GM12878 (cell line): ENCODE data around the gene XNDC1N. TPM values are rescaled to one million over a fixed set of nuclear protein-coding genes. Genes with fewer than 3 reads are reported as not detected.

ENCODE experiments used
- ATF7 ChIP-seq: fragments of 450-650 bp; IDR thresholded peaks from 2 replicates; pipeline ENCODE4 v1.6.1; 2016; ENCODE audit warnings: low read depth, mild to moderate bottlenecking
- BACH1 ChIP-seq: fragments of 450-650 bp; IDR thresholded peaks from 2 replicates; pipeline ENCODE4 v1.6.1; 2017; ENCODE audit warnings: mild to moderate bottlenecking, borderline replicate concordance
- BCLAF1 ChIP-seq: fragments of 450-650 bp; IDR thresholded peaks from 2 replicates; pipeline ENCODE4 v1.6.1; 2017; ENCODE audit warnings: antibody characterized with exemption, mild to moderate bottlenecking, moderate library complexity
- CBX5 ChIP-seq: sonication (generic); IDR thresholded peaks from 2 replicates; pipeline ENCODE4 v1.6.1; 2016; ENCODE audit warnings: low read depth, moderate library complexity, mild to moderate bottlenecking, inconsistent platforms
- E4F1 ChIP-seq: fragments of 450-650 bp; IDR thresholded peaks from 2 replicates; pipeline ENCODE4 v1.6.1; 2018; ENCODE audit warnings: borderline replicate concordance, mild to moderate bottlenecking; ENCODE audit not compliant: partially characterized antibody
- EGR1 ChIP-seq, 2 experiments: IDR thresholded peaks; 1 replicate in 1 of 2; 2 replicates in 1 of 2; pipeline ENCODE4 v1.6.1; 2011 to 2012; ENCODE audit warnings: low read depth in 2 of 2, low read length in 2 of 2, borderline replicate concordance in 1 of 2, mild to moderate bottlenecking in 1 of 2, moderate library complexity in 1 of 2
- HCFC1 ChIP-seq: fragments of 150-350 bp; IDR thresholded peaks from 2 replicates; pipeline ENCODE4 v1.6.1; 2014; ENCODE audit warnings: low read length
- KAT2A ChIP-seq: conservative IDR thresholded peaks from 2 replicates; pipeline ENCODE4 v1.6.1; 2011; ENCODE audit warnings: low read depth, low read length; ENCODE audit not compliant: control insufficient read depth
- LARP7 ChIP-seq: fragments of 450-650 bp; IDR thresholded peaks from 2 replicates; pipeline ENCODE4 v1.6.1; 2017; ENCODE audit warnings: mild to moderate bottlenecking
- MAX ChIP-seq: IDR thresholded peaks from 2 replicates; pipeline ENCODE4 v1.6.1; 2012; ENCODE audit warnings: low read depth, low read length, improper control_type of control experiment
- NKRF ChIP-seq: fragments of 450-650 bp; conservative IDR thresholded peaks from 2 replicates; pipeline ENCODE4 v1.6.1; 2017; ENCODE audit warnings: mild to moderate bottlenecking, moderate library complexity
- NR2C2 ChIP-seq: IDR thresholded peaks from 2 replicates; pipeline ENCODE4 v1.6.1; 2011; ENCODE audit warnings: borderline replicate concordance, low read depth; ENCODE audit not compliant: control insufficient read depth, insufficient read length
- STAT1 ChIP-seq: fragments of 450-650 bp; conservative IDR thresholded peaks from 2 replicates; pipeline ENCODE4 v1.6.1; 2014; ENCODE audit warnings: antibody characterized with exemption, mild to moderate bottlenecking
- SUZ12 ChIP-seq: fragments of 200-600 bp; sonication (generic); IDR thresholded peaks from one replicate; pipeline ENCODE4 v1.6.1; 2018; ENCODE audit warnings: antibody characterized with exemption, mild to moderate bottlenecking; ENCODE audit not compliant: unreplicated experiment
- TARDBP ChIP-seq: IDR thresholded peaks from 2 replicates; pipeline ENCODE4 v1.6.1; 2016; ENCODE audit warnings: borderline replicate concordance
- ZNF592 ChIP-seq: fragments of 450-650 bp; IDR thresholded peaks from 2 replicates; pipeline ENCODE4 v1.6.1; 2017; ENCODE audit warnings: mild to moderate bottlenecking, moderate library complexity
- polyA plus RNA-seq, 11 experiments: library from polyadenylated mRNA; depleted of rRNA in 4 of 11; unstranded in 6 of 11; stranded (reverse) in 5 of 11; fragments of >200 nt; fragmentation: Nextera tagmentation in 4 of 11; fragmentation: Illumina TruSeq in 1 of 11; extraction: Ambion mirVana in 4 of 11; extraction: Trizol in 1 of 11; gene quantifications; 1 replicate in 1 of 11; 2 replicates in 10 of 11; pipeline versions ENCODE4 v1.2.1 to v1.2.3, GENCODE V29; 2011 to 2016; ENCODE audit warnings: inconsistent platforms in 2 of 11, missing spikeins in 2 of 11, low read depth in 1 of 11
- total RNA-seq, 4 experiments: library from RNA; depleted of rRNA in 3 of 4; stranded (reverse); fragments of >200 nt in 3 of 4; fragmentation: Illumina TruSeq in 1 of 4; extraction: Trizol in 1 of 4; gene quantifications; 2 replicates each; pipeline versions ENCODE4 v1.2.1 to v1.2.3, GENCODE V29; 2013 to 2021

XNDC1N gene
- total and polyA plus RNA-seq, 10 of the 15 experiments (the other 5 are each of a cell fraction or from before 2014, with no cell fraction given) = 5.7 to 13.7 (median 9.8) TPM

GRCh38 chr11:71927820-71928736 lies at the start of gene XNDC1N (continued):
- no peak for TF ChIP-seq CBX5
- 0 out of 2 replicates have a peak, but pooled peaks have one; percentile 43 for TF ChIP-seq ATF7
- no peak for TF ChIP-seq SUZ12
- peak; percentile 30; the same call in 1 of the 2 replicates for TF ChIP-seq BACH1
- peak; percentile 91 for TF ChIP-seq NKRF
- TF ChIP-seq MAX = peak; percentile 75
- peak; percentile 88 for TF ChIP-seq HCFC1
- peak; percentile 26; the same call in 1 of the 2 replicates for TF ChIP-seq TARDBP
- peak; percentile 71 for TF ChIP-seq E4F1
- TF ChIP-seq ZNF592 = no peak
- peak; percentile 98 for TF ChIP-seq NR2C2
- 0 out of 2 replicates have a peak, but pooled peaks have one; percentile 63 for TF ChIP-seq LARP7
- no peak for TF ChIP-seq BCLAF1
- TF ChIP-seq KAT2A = no peak
- TF ChIP-seq EGR1 (IDR thresholded peaks at IDR 0.05; ENCODE audit: borderline replicate concordance in 1 of 2, low read depth in 2 of 2, low read length in 2 of 2) = no peak
- TF ChIP-seq STAT1 = no peak
